ENCODE results near the gene FAAH.

DNA sequence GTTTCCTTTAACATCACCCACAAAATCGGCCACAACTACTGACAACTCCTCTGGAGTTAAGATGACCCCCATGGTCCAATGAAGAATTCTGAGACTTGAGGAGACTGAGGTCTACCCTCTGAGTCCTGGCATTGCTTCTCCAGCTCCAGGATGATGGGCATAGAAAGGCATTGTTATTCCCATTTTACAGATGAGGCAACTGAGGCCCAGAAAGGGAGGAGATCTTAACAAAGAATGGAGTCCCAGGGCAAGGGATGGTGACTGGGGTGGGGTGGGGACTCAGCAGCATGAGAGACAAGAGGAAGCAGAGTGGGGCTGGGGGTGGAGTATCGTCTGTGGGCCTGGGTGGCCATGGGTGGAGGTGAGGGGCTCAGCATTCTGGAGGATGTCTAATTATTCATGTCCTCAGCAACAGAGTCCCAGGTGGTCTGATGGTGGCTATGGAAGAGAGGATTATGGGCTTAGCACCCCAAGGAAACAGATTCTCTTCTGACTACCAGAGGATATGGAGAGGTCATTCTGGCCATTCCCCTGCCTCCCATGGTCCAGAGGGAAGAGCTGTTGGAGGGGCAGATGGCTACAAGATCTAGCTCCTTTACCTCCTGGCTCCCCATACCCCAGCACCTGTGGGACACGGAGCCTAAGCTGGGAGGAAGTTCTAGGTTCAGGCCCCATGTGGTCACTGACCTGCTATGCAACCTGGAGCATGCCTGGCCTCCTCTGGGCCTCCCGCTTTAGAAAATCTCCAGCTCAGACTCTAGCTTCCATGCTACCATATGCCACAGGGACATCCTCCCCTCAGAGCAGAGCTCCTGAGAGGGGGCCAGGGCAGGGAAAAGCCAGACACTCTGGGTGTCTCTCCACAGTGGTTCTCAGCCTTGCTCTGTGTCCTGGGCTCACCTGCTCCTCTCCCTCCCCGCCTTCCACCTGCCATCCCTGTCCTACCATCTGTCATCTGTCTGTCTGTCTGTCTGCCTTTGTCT lies 58.1 kb downstream of the FAAH start:
- TF ChIP-seq, protein P1, sequence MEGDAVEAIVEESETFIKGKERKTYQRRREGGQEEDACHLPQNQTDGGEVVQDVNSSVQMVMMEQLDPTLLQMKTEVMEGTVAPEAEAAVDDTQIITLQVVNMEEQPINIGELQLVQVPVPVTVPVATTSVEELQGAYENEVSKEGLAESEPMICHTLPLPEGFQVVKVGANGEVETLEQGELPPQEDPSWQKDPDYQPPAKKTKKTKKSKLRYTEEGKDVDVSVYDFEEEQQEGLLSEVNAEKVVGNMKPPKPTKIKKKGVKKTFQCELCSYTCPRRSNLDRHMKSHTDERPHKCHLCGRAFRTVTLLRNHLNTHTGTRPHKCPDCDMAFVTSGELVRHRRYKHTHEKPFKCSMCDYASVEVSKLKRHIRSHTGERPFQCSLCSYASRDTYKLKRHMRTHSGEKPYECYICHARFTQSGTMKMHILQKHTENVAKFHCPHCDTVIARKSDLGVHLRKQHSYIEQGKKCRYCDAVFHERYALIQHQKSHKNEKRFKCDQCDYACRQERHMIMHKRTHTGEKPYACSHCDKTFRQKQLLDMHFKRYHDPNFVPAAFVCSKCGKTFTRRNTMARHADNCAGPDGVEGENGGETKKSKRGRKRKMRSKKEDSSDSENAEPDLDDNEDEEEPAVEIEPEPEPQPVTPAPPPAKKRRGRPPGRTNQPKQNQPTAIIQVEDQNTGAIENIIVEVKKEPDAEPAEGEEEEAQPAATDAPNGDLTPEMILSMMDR (IDR thresholded peaks at IDR 0.05), result no peak
- TF ChIP-seq ZNF121 (CRISPR knock-in tag; IDR thresholded peaks at IDR 0.05), result no peak
- TF ChIP-seq, protein P2, sequence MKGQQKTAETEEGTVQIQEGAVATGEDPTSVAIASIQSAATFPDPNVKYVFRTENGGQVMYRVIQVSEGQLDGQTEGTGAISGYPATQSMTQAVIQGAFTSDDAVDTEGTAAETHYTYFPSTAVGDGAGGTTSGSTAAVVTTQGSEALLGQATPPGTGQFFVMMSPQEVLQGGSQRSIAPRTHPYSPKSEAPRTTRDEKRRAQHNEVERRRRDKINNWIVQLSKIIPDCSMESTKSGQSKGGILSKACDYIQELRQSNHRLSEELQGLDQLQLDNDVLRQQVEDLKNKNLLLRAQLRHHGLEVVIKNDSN (CRISPR knock-in tag; IDR thresholded peaks at IDR 0.05), result no peak
- TF ChIP-seq, protein P3, sequence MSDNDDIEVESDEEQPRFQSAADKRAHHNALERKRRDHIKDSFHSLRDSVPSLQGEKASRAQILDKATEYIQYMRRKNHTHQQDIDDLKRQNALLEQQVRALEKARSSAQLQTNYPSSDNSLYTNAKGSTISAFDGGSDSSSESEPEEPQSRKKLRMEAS (CRISPR knock-in tag; IDR thresholded peaks at IDR 0.05), result no peak
- TF ChIP-seq, protein P4, sequence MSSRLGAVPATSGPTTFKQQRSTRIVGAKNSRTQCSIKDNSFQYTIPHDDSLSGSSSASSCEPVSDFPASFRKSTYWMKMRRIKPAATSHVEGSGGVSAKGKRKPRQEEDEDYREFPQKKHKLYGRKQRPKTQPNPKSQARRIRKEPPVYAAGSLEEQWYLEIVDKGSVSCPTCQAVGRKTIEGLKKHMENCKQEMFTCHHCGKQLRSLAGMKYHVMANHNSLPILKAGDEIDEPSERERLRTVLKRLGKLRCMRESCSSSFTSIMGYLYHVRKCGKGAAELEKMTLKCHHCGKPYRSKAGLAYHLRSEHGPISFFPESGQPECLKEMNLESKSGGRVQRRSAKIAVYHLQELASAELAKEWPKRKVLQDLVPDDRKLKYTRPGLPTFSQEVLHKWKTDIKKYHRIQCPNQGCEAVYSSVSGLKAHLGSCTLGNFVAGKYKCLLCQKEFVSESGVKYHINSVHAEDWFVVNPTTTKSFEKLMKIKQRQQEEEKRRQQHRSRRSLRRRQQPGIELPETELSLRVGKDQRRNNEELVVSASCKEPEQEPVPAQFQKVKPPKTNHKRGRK (CRISPR knock-in tag; IDR thresholded peaks at IDR 0.05; ENCODE audit: borderline replicate concordance), result no peak
- TF ChIP-seq IRF2 (CRISPR knock-in tag; IDR thresholded peaks at IDR 0.05; ENCODE audit: borderline replicate concordance, low read depth), result no peak

Data from WTC11 (cell line).